Natural killer cell (primary cell): Measurements from ENCODE around the gene MAGEC2. TPM values are rescaled to one million over a fixed set of nuclear protein-coding genes. Genes with fewer than 3 reads are reported as not detected.

Experiments used
- ATAC-seq, 3 donors: fragments of 150-1000 bp in 2 of 3; fragments of 200-7000 bp in 1 of 3; cut with Tn5 transposase; 1 replicate in 1 of 3; 2 replicates in 2 of 3; pipeline ENCODE4 v1.10.0; 2021; ENCODE audit warnings: mild to moderate bottlenecking in 2 of 3, moderate library complexity in 2 of 3
- DNase-seq, 2 donors: peaks; one replicate each; pipeline versions ENCODE4 v3.0.0 to v3.0.0-alpha.2; 2013 to 2021; ENCODE audit warnings: mixed read lengths in 1 of 2
- H3K27ac ChIP-seq: one replicate; pipeline ENCODE4 v1.5.1; 2013; ENCODE audit warnings: mild to moderate bottlenecking, low read length
- H3K27me3 ChIP-seq: one replicate; pipeline ENCODE4 v1.6.1; 2013; ENCODE audit warnings: low read length; ENCODE audit not compliant: control insufficient read depth, insufficient read depth
- H3K36me3 ChIP-seq: one replicate; pipeline ENCODE4 v1.6.1; 2013; ENCODE audit warnings: low read length; ENCODE audit not compliant: control insufficient read depth, insufficient read depth
- H3K4me1 ChIP-seq: one replicate; pipeline ENCODE4 v1.6.1; 2013; ENCODE audit warnings: low read length; ENCODE audit not compliant: control insufficient read depth, insufficient read depth
- H3K4me3 ChIP-seq: one replicate; pipeline ENCODE4 v1.5.1; 2013; ENCODE audit warnings: low read length
- H3K9me3 ChIP-seq: one replicate; pipeline ENCODE4 v1.6.1; 2013; ENCODE audit warnings: low read length; ENCODE audit not compliant: control insufficient read depth, insufficient read depth
- H3K27ac Mint-ChIP-seq, 2 donors: one replicate each; pipeline ENCODE4 v1.8.0; 2022; ENCODE audit warnings: mild to moderate bottlenecking in 2 of 2, mixed read lengths in 2 of 2, moderate library complexity in 1 of 2
- H3K27me3 Mint-ChIP-seq, 2 donors: one replicate each; pipeline ENCODE4 v1.8.0; 2022; ENCODE audit warnings: low read depth in 2 of 2, mixed read lengths in 2 of 2
- H3K36me3 Mint-ChIP-seq: one replicate; pipeline ENCODE4 v1.8.0; 2022; ENCODE audit warnings: mixed read lengths
- H3K4me1 Mint-ChIP-seq, 2 donors: one replicate each; pipeline ENCODE4 v1.8.0; 2022; ENCODE audit warnings: mixed read lengths in 2 of 2
- H3K4me3 Mint-ChIP-seq: one replicate; pipeline ENCODE4 v1.8.0; 2022; ENCODE audit warnings: mild to moderate bottlenecking, moderate library complexity, mixed read lengths
- H3K9me3 Mint-ChIP-seq, 2 donors: one replicate each; pipeline ENCODE4 v1.8.0; 2022; ENCODE audit warnings: mixed read lengths in 2 of 2
- whole genome bisulfite sequencing: methylation state at CpG from one replicate; pipeline ENCODE4 v1.1.7; 2013; ENCODE audit warnings: missing lambda C conversion rate; ENCODE audit not compliant: insufficient coverage; 5-methylcytosine and 5-hydroxymethylcytosine counted together
- intact Hi-C: fragments of 100-400 bp; cut with micrococcal nuclease; formaldehyde crosslinking; loops from one replicate; pipeline ENCODE4 v1.14.2; 2022
- total RNA-seq, 4 donors: library from RNA; stranded (reverse); fragments of 120-200 nt in 1 of 4; gene quantifications; one replicate each; pipeline versions ENCODE4 v1.2.3 to v1.2.4, GENCODE V29; 2013 to 2022
- TF ChIP-seq, protein P1 (sequence below): fragments of 200-600 bp; IDR thresholded peaks from one replicate; pipeline ENCODE4 v1.8.0; 2022; ENCODE audit warnings: antibody characterized with exemption

Gene MAGEC2
- total RNA-seq, 3 donors from 2014 or later (not counting 1 experiment from before 2014, with no cell fraction given), result not detected

DNA sequence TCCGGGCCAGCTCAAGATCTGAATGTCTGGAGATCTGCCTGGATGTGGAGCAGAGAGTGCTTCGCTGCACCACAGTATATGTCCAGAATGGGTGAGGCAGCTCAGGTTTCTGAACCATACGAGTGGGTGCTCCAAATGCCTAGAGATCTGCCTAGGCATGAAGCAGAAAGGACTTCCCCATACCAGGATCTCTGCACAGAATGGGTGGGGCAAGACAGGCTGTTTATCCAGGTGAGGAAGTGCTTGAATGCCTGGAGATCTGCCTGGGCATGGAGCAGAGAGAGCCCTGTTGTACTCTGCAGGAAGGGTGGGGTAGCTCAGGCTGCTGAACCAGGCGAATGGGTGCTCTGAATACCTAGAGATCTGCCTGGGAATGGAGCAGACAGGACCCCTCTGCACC lies 45.4 kb upstream of the MAGEC2 start:
- 77% methylated on average over 4 of the region's 4 CpGs for WGBS
- H3K4me1 Mint-ChIP-seq, result no peaks in the 10 kb centered on the region
- H3K4me3 Mint-ChIP-seq, result no peak overlapping the region
- H3K36me3 ChIP-seq, result no peaks in the 10 kb centered on the region
- H3K4me1 ChIP-seq, result no peaks in the 10 kb centered on the region
- peaks cover 2% of the 10 kb centered on the region in 2 donors for H3K9me3 Mint-ChIP-seq
- no peak for DNase-seq
- no peak overlapping the region for H3K27ac Mint-ChIP-seq
- no peak overlapping the region for H3K4me3 ChIP-seq
- H3K27me3 Mint-ChIP-seq, result no peaks in the 10 kb centered on the region
- no peak for ATAC-seq
- no peak overlapping the region for H3K27ac ChIP-seq
- intact Hi-C loops, result no loop called here
- no peaks in the 10 kb centered on the region for H3K9me3 ChIP-seq
- TF ChIP-seq, protein P1, sequence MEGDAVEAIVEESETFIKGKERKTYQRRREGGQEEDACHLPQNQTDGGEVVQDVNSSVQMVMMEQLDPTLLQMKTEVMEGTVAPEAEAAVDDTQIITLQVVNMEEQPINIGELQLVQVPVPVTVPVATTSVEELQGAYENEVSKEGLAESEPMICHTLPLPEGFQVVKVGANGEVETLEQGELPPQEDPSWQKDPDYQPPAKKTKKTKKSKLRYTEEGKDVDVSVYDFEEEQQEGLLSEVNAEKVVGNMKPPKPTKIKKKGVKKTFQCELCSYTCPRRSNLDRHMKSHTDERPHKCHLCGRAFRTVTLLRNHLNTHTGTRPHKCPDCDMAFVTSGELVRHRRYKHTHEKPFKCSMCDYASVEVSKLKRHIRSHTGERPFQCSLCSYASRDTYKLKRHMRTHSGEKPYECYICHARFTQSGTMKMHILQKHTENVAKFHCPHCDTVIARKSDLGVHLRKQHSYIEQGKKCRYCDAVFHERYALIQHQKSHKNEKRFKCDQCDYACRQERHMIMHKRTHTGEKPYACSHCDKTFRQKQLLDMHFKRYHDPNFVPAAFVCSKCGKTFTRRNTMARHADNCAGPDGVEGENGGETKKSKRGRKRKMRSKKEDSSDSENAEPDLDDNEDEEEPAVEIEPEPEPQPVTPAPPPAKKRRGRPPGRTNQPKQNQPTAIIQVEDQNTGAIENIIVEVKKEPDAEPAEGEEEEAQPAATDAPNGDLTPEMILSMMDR, result no peak
- H3K36me3 Mint-ChIP-seq, result no peaks in the 10 kb centered on the region
- H3K27me3 ChIP-seq, result no peaks in the 10 kb centered on the region

DNA sequence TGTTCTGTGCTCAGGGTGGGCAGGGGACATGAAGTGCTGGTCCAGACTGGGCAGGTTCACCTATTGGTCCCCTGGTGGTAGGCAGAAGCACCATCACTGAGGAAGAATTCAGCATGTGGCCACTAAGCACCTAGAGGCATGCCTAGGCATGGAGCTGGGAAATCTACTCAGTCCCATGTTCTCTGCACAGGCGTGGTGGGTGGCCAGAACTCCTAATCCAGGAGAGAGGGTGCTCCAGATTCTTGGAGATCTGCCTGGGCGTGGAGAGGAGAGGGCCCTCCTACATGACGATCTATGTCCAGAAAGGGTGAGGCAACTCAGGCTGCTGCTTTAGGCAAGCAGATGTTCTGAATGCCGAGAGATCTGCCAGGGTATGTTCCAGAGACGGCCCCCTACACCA lies 44.6 kb upstream of the MAGEC2 start:
- H3K9me3 Mint-ChIP-seq, result peaks cover 2% of the 10 kb centered on the region in 2 donors
- Histone ChIP-seq H3K27me3 (no peaks in the 10 kb centered on the region), H3K36me3 (no peaks in the 10 kb centered on the region), H3K27ac (no peak overlapping the region), H3K9me3 (no peaks in the 10 kb centered on the region), H3K4me3 (no peak overlapping the region), H3K4me1 (no peaks in the 10 kb centered on the region)
- TF ChIP-seq, protein P1, result no peak
- H3K4me3 Mint-ChIP-seq, result no peak overlapping the region
- no peaks in the 10 kb centered on the region for H3K27me3 Mint-ChIP-seq
- intact Hi-C loops, result no loop called here
- WGBS, result 75% methylated on average over 5 of the region's 5 CpGs
- H3K36me3 Mint-ChIP-seq, result no peaks in the 10 kb centered on the region
- H3K27ac Mint-ChIP-seq, result no peak overlapping the region
- DNase-seq, result no peak
- ATAC-seq, result no peak
- H3K4me1 Mint-ChIP-seq, result no peaks in the 10 kb centered on the region

DNA sequence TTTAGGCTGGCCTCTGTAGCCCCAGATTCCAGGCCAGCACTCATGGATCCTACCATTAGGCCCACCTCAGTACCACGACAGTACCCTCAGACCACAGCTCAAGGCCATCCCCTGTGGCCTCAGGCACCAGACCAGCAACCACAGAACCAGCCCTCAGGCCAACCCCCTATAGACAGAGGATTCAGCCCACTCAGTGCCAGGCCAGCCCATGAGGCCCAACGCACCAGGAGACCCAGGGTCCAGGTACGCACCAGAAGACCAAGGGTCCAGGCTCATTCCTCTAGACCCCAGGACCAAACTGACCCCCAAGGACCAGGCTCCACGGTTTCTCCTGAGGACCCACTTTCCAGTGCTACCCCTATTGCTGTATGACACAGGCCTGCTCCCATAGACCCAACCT lies 39.5 kb upstream of the MAGEC2 start:
- intact Hi-C loops, result no loop called here
- Histone ChIP-seq H3K4me1 (no peaks in the 10 kb centered on the region), H3K4me3 (no peak overlapping the region), H3K9me3 (no peaks in the 10 kb centered on the region), H3K36me3 (no peaks in the 10 kb centered on the region), H3K27me3 (no peaks in the 10 kb centered on the region), H3K27ac (no peak overlapping the region)
- Mint-ChIP-seq H3K9me3 (peaks cover 2 to 7% of the 10 kb centered on the region in 2 donors), H3K4me1 (no peaks in the 10 kb centered on the region), H3K4me3 (no peak overlapping the region), H3K27me3 (no peaks in the 10 kb centered on the region), H3K36me3 (no peaks in the 10 kb centered on the region), H3K27ac (no peak overlapping the region)
- ATAC-seq (no peak), DNase-seq (no peak)
- WGBS, result 61% methylated on average over 4 of the region's 4 CpGs
- TF ChIP-seq, protein P1, result no peak

DNA sequence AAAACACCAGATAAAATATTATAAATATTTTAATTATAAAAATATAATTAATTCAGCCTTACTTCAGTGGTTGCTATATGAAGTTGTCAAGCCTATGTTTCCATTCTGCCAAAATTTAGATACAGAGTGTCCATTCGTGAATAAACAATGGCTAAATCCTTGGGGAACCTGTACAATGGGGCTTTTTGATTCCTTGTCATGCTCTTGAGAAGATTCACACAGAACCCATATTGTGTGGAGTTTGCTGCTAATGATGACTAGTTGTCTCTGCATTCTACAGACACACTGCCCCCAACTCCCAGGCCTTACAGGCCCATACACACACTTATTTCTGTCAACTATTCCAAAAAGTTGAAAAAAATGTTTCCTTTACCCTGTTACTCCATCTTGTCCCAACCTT lies 33.4 kb upstream of the MAGEC2 start:
- H3K9me3 ChIP-seq, result no peaks in the 10 kb centered on the region
- Mint-ChIP-seq H3K27me3 (no peaks in the 10 kb centered on the region), H3K36me3 (no peaks in the 10 kb centered on the region), H3K4me1 (no peaks in the 10 kb centered on the region), H3K4me3 (no peak overlapping the region), H3K27ac (no peak overlapping the region), H3K9me3 (peaks cover 2 to 13% of the 10 kb centered on the region in 2 donors)
- H3K27ac ChIP-seq, result no peak overlapping the region
- no peak for ATAC-seq
- no peak overlapping the region for H3K4me3 ChIP-seq
- intact Hi-C loops, result no loop called here
- TF ChIP-seq, protein P1, result no peak
- no peaks in the 10 kb centered on the region for H3K36me3 ChIP-seq
- WGBS, result 80% methylated on average over 1 of the region's 1 CpG
- H3K27me3 ChIP-seq, result no peaks in the 10 kb centered on the region
- no peaks in the 10 kb centered on the region for H3K4me1 ChIP-seq
- no peak for DNase-seq
